GM18502 (cell line): Measurements from ENCODE around the gene PGGT1B.
"Not testable (repeated sequence)": the region's sequence is repeated elsewhere in the genome, so short reads cannot be mapped to it uniquely, and the experiment has no call there.

Experiments
- ATAC-seq: cut with Tn5 transposase; IDR thresholded peaks from one replicate; pipeline ENCODE4 v1.9.1; 2021; ENCODE audit warnings: mild to moderate bottlenecking; ENCODE audit not compliant: unreplicated experiment, poor library complexity

The PGGT1B gene

GRCh38 chr5:115262011-115262320 is 711 bp downstream of the PGGT1B start:
- peak; percentile 53 for ATAC-seq

GRCh38 chr5:115260248-115260647 is 2.4 kb downstream of the PGGT1B start:
- no peak for ATAC-seq

GRCh38 chr5:115257981-115258380 is 4.7 kb downstream of the PGGT1B start:
- no peak for ATAC-seq

GRCh38 chr5:115249379-115249778 is 13.3 kb downstream of the PGGT1B start:
- not testable (repeated sequence) for ATAC-seq

- peak; percentile 64 for ATAC-seq
These were observed 16.2 kb downstream of the PGGT1B start for GRCh38 chr5:115246361-115246991.

- ATAC-seq = peak; percentile 79
These were observed 19.3 kb downstream of the PGGT1B start for GRCh38 chr5:115243412-115243811.

GRCh38 chr5:115241881-115242642 is 20.6 kb downstream of the PGGT1B start:
- ATAC-seq = no peak

GRCh38 chr5:115237066-115237465 is 25.6 kb downstream of the PGGT1B start:
- ATAC-seq = no peak

- no peak for ATAC-seq
These were observed 26.1 kb downstream of the PGGT1B start for GRCh38 chr5:115236599-115236998.

- ATAC-seq = no peak
These were observed 31.1 kb downstream of the PGGT1B start for GRCh38 chr5:115231598-115231997.

GRCh38 chr5:115229606-115230005 is 33.1 kb downstream of the PGGT1B start:
- no peak for ATAC-seq

- no peak for ATAC-seq
These were observed 35.4 kb downstream of the PGGT1B start for GRCh38 chr5:115227281-115227680.

GRCh38 chr5:115214541-115214940 is 48.1 kb downstream of the PGGT1B start:
- no peak for ATAC-seq

GRCh38 chr5:115209279-115209678 is 53.4 kb downstream of the PGGT1B start:
- ATAC-seq = peak; percentile 100

- no peak for ATAC-seq
These were observed 59.7 kb downstream of the PGGT1B start for GRCh38 chr5:115202952-115203351.

- no peak for ATAC-seq
These were observed 66.5 kb downstream of the PGGT1B start for GRCh38 chr5:115196161-115196560.

GRCh38 chr5:115194676-115195075 is 68.0 kb downstream of the PGGT1B start:
- ATAC-seq = no peak

GRCh38 chr5:115193295-115193694 is 69.4 kb downstream of the PGGT1B start:
- ATAC-seq = no peak

GRCh38 chr5:115192098-115192497 is 70.6 kb downstream of the PGGT1B start:
- ATAC-seq = no peak

- ATAC-seq = no peak
These were observed 71.1 kb downstream of the PGGT1B start for GRCh38 chr5:115191474-115192031.

- ATAC-seq = no peak
These were observed 72.3 kb downstream of the PGGT1B start for GRCh38 chr5:115190388-115190787.

GRCh38 chr5:115189866-115190265 is 72.8 kb downstream of the PGGT1B start:
- ATAC-seq = no peak
